K562 (cell line): ENCODE data around the gene ABHD17C. TPM values are rescaled to one million over a fixed set of nuclear protein-coding genes. Genes with fewer than 3 reads are reported as not detected.

ENCODE experiments used
- ATAC-seq: fragments of 200-7000 bp; cut with Tn5 transposase; 3 replicates; pipeline ENCODE4 v1.9.1; 2020; ENCODE audit warnings: moderate library complexity
- BruUV-seq: library from RNA; stranded (reverse); fragments of 400-500 nt; replicated peaks from 2 replicates; lab custom pipeline; 2021; lab: Mats Ljungman, UMichigan
- CTCF ChIA-PET: fragments of 300-600 bp; formaldehyde crosslinking; extraction: SDS; loops from one replicate; lab custom pipeline; 2021; ENCODE audit warnings: low intra/inter-chr PET ratio; lab: Yijun Ruan, JAX
- POLR2A ChIA-PET: fragments of 300-600, 350-650 bp; sonication (Branson Sonifier 250); formaldehyde crosslinking; extraction: SDS; loops from one replicate; lab custom pipeline; 2021; ENCODE audit warnings: antibody characterized with exemption, inconsistent platforms; lab: Yijun Ruan, JAX
- DNase-seq, 4 experiments: peaks; one replicate each; pipeline versions ENCODE4 v3.0.0 to v3.0.0-alpha.2; 2011 to 2018; ENCODE audit warnings: low spot score in 3 of 4, mixed read lengths in 3 of 4; ENCODE audit errors: extremely low read depth in 1 of 4
- FAIRE-seq: peaks from 2 replicates; lab custom pipeline; 2011; peaks lifted over from hg19 to GRCh38; lab: Jason Lieb, UNC
- H2AFZ ChIP-seq: 2 replicates; pipeline ENCODE4 v1.6.0; 2011; ENCODE audit warnings: low read depth, low read length, control low read depth, inconsistent platforms
- H3K27ac ChIP-seq: fragments of 200-600 bp; 3 replicates; pipeline ENCODE4 v1.8.0; 2011; ENCODE audit warnings: low read depth, mild to moderate bottlenecking, control low read depth, inconsistent platforms, low read length, moderate library complexity, mixed read lengths; ENCODE audit errors: extremely low read depth
- H3K27me3 ChIP-seq, 2 experiments: fragments of 300-600 bp in 1 of 2; 2 replicates in 1 of 2; 3 replicates in 1 of 2; pipeline versions ENCODE4 v1.6.0 to v1.8.0; 2011; ENCODE audit warnings: inconsistent platforms in 2 of 2, low read length in 2 of 2, mild to moderate bottlenecking in 1 of 2, mixed read lengths in 1 of 2, moderate library complexity in 1 of 2; ENCODE audit not compliant: control insufficient read depth in 2 of 2, insufficient read depth in 2 of 2
- H3K36me3 ChIP-seq: fragments of 300-600 bp; 3 replicates; pipeline ENCODE4 v1.8.0; 2011; ENCODE audit warnings: mild to moderate bottlenecking, low read length, inconsistent platforms; ENCODE audit not compliant: control insufficient read depth, insufficient read depth
- H3K4me1 ChIP-seq, 2 experiments: fragments of 200-600 bp in 1 of 2; replicated peaks in 1 of 2; 2 replicates in 1 of 2; 3 replicates in 1 of 2; pipeline versions ENCODE4 v1.5.1 to v1.8.0; 2011; ENCODE audit warnings: inconsistent platforms in 2 of 2, low read length in 2 of 2, mild to moderate bottlenecking in 1 of 2, mixed read lengths in 1 of 2, moderate library complexity in 1 of 2; ENCODE audit not compliant: control insufficient read depth in 2 of 2, insufficient read depth in 2 of 2
- H3K4me2 ChIP-seq: 2 replicates; pipeline ENCODE4 v1.6.1; 2011; ENCODE audit warnings: low read length, control low read depth, inconsistent platforms, mixed read lengths; ENCODE audit not compliant: insufficient read depth
- H3K4me3 ChIP-seq: fragments of 200-600 bp; sonication (generic), shearing (Covaris generic); 2 replicates; pipeline ENCODE4 v1.5.1; 2016; ENCODE audit warnings: control low read depth, inconsistent platforms
- H3K79me2 ChIP-seq: fragments of 200-600 bp; 3 replicates; pipeline ENCODE4 v1.8.0; 2011; ENCODE audit warnings: low read length, inconsistent platforms; ENCODE audit not compliant: control insufficient read depth, insufficient read depth
- H3K9ac ChIP-seq, 2 experiments: 2 replicates each; pipeline versions ENCODE4 v1.6.0 to v1.6.1; 2011; ENCODE audit warnings: low read depth in 2 of 2, low read length in 2 of 2, control low read depth in 1 of 2, inconsistent platforms in 1 of 2, mild to moderate bottlenecking in 1 of 2, mixed read lengths in 1 of 2; ENCODE audit not compliant: insufficient read depth in 1 of 2
- H3K9me1 ChIP-seq: one replicate; pipeline ENCODE4 v1.6.0; 2011; ENCODE audit warnings: inconsistent platforms, mild to moderate bottlenecking, low read length, moderate library complexity; ENCODE audit not compliant: control insufficient read depth, insufficient read depth
- H3K9me3 ChIP-seq: replicated peaks from 2 replicates; pipeline ENCODE4 v1.5.1; 2011; ENCODE audit warnings: low read depth, low read length, inconsistent platforms; ENCODE audit not compliant: control insufficient read depth, insufficient read depth
- H4K20me1 ChIP-seq: replicated peaks from 2 replicates; pipeline ENCODE4 v1.6.1; 2011; ENCODE audit warnings: low read length, inconsistent platforms, mixed read lengths; ENCODE audit not compliant: control insufficient read depth, insufficient read depth
- KLF16 ChIP-seq: IDR thresholded peaks from 2 replicates; pipeline ENCODE4 v1.6.1; 2016; ENCODE audit warnings: antibody characterized with exemption
- PHTF2 ChIP-seq: fragments of 250-450 bp; sonication (Bioruptor Pico); IDR thresholded peaks from 2 replicates; pipeline ENCODE4 v1.5.0; 2021; ENCODE audit warnings: mild to moderate bottlenecking
- YY1 ChIP-seq, 3 experiments: IDR thresholded peaks; 2 replicates each; pipeline ENCODE4 v1.6.1; 2011; ENCODE audit warnings: low read length in 2 of 3, mild to moderate bottlenecking in 2 of 3, moderate library complexity in 2 of 3, borderline replicate concordance in 1 of 3, control low read depth in 1 of 3, low read depth in 1 of 3; ENCODE audit not compliant: insufficient read depth in 3 of 3, insufficient replicate concordance in 2 of 3, control insufficient read depth in 1 of 3, insufficient read length in 1 of 3; ENCODE audit errors: extremely low read depth in 1 of 3
- ZNF140 ChIP-seq: fragments of 250-450 bp; sonication (Bioruptor Pico); IDR thresholded peaks from 2 replicates; pipeline ENCODE4 v1.8.0; 2021; ENCODE audit warnings: moderate library complexity, mild to moderate bottlenecking, inconsistent platforms
- ZNF165 ChIP-seq: fragments of 250-450 bp; sonication (Bioruptor Pico); IDR thresholded peaks from 2 replicates; pipeline ENCODE4 v1.4.0; 2020; ENCODE audit warnings: borderline replicate concordance
- ZNF699 ChIP-seq: fragments of 250-450 bp; sonication (Bioruptor Pico); IDR thresholded peaks from 2 replicates; pipeline ENCODE4 v1.8.0; 2021; ENCODE audit warnings: mild to moderate bottlenecking, moderate library complexity; ENCODE audit not compliant: insufficient replicate concordance
- WGBS: fragments of 100-300 bp; shearing (Covaris generic); methylation state at CpG from one replicate; pipeline ENCODE4 v1.1.6; 2016; ENCODE audit warnings: low coverage, mixed read lengths; ENCODE audit not compliant: insufficient coverage; ENCODE audit errors: missing lambda C conversion rate; 5-methylcytosine and 5-hydroxymethylcytosine counted together
- in situ Hi-C: fragments of 300-500 bp; cut with MboI; formaldehyde crosslinking; loops from 4 replicates; pipeline ENCODE4 v1.15.0; 2018; ENCODE audit warnings: inconsistent platforms, mixed read lengths
- intact Hi-C: fragments of 100-400 bp; cut with micrococcal nuclease; formaldehyde crosslinking; loops from 2 replicates; pipeline ENCODE4 v1.14.2; 2022
- polyA plus RNA-seq, 8 experiments: library from polyadenylated mRNA; depleted of rRNA in 4 of 8; stranded (reverse) in 5 of 8; unstranded in 3 of 8; fragments of >200 nt; fragmentation: Nextera tagmentation in 2 of 8; fragmentation: Illumina TruSeq in 1 of 8; extraction: Ambion mirVana in 2 of 8; extraction: Trizol in 1 of 8; gene quantifications; 2 replicates each; pipeline versions ENCODE4 v1.2.1 to v1.2.3, GENCODE V29; 2011 to 2014; ENCODE audit warnings: inconsistent platforms in 1 of 8, missing spikeins in 1 of 8
- total RNA-seq, 7 experiments: library from RNA; depleted of rRNA in 6 of 7; stranded (reverse); fragments of >200 nt in 6 of 7; fragmentation: Illumina TruSeq in 2 of 7; extraction: Trizol in 2 of 7; gene quantifications; 2 replicates each; pipeline versions ENCODE4 v1.2.1 to v1.2.3, GENCODE V29; 2011 to 2021; ENCODE audit warnings: low replicate concordance in 1 of 7

Gene ABHD17C
- total and polyA plus RNA-seq, 9 of the 15 experiments (the other 6 are each of a cell fraction or from before 2014, with no cell fraction given), result 0.04 to 0.42 (median 0.19) TPM; not detected in 1

GRCh38 chr15:80689716-80690115 lies 5.4 kb upstream of the ABHD17C start (continued):
- TF ChIP-seq YY1 (IDR thresholded peaks at IDR 0.05; ENCODE audit: borderline replicate concordance in 1 of 3, control insufficient read depth in 1 of 3, extremely low read depth in 1 of 3, insufficient read depth in 3 of 3, insufficient read length in 1 of 3, insufficient replicate concordance in 2 of 3, low read depth in 1 of 3, low read length in 2 of 3), result no peak
- no peak for TF ChIP-seq ZNF165 (CRISPR knock-in tag)
- no peak for TF ChIP-seq ZNF140 (CRISPR knock-in tag)

DNA sequence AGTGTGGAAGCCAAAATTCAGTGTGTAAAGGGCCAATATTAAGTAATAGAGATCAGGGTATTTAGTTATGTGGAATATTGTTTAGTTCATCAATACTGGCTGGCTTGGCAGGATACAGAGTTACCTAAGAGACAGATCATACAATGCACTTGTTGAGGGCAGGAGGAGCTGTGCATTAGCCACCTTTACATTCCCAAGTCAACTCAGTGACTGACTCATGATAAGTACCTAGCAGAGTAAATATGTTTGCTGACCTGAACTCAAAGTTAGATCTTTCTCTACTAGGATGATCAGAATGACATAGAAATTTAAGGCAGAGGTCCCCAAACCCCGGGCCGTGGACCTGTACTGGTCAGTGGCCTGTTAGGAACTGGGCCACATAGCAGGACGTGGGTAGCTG lies 3.5 kb upstream of the ABHD17C start:
- Histone ChIP-seq H2AFZ (no peak overlapping the region), H3K4me3 (no peak overlapping the region), H3K27ac (no peak overlapping the region), H3K9me1 (no peaks in the 10 kb centered on the region), H3K9ac (no peak overlapping the region)
- no TSS peak for BruUV-seq
- CTCF ChIA-PET, result no interaction called here
- FAIRE-seq, result no peak
- TF ChIP-seq ZNF699 (CRISPR knock-in tag) (no peak), KLF16 (no peak), PHTF2 (no peak)
- TF ChIP-seq, all 486 proteins: peak for 0
- DNase-seq (no peak), ATAC-seq (no peak)
- no peak overlapping the region for H3K4me2 ChIP-seq
- H4K20me1 ChIP-seq, result no peaks in the 10 kb centered on the region
- in situ Hi-C loops, result no loop called here
- no peaks in the 10 kb centered on the region for H3K9me3 ChIP-seq
- peaks cover 14 to 21% of the 10 kb centered on the region in 2 experiments; a peak in 4 of 5 replicates for H3K27me3 ChIP-seq
- POLR2A ChIA-PET, result interaction anchor here (0.8 kb wide), 1 partner anchor 17 kb away, joined by 4 read pairs; no protein-coding TSS in a partner anchor
- 0% methylated on average over 3 of the region's 3 CpGs for WGBS
- H3K4me1 ChIP-seq, result peaks cover 2 to 16% of the 10 kb centered on the region in 2 experiments; a peak in 2 of 5 replicates
- intact Hi-C loops, result no loop called here
- no peaks in the 10 kb centered on the region for H3K79me2 ChIP-seq
- no peaks in the 10 kb centered on the region for H3K36me3 ChIP-seq
